Lung (tissue), 12 donors: Measurements from ENCODE around the gene HDAC8. TPM values are rescaled to one million over a fixed set of nuclear protein-coding genes. Genes with fewer than 3 reads are reported as not detected.

Experiments used
- ATAC-seq: fragments of 200-7000 bp; cut with Tn5 transposase; one replicate; pipeline ENCODE4 v1.9.1; 2020; ENCODE audit warnings: moderate number of reproducible peaks; ENCODE audit not compliant: insufficient read depth, low FRiP score
- DNase-seq, 3 donors: peaks; one replicate each; pipeline ENCODE4 v3.0.0-alpha.2; 2013 to 2017
- H3K27ac ChIP-seq, 2 donors: one replicate each; pipeline ENCODE4 v1.5.1; 2013; ENCODE audit warnings: mild to moderate bottlenecking in 2 of 2, moderate library complexity in 2 of 2, control low read depth in 1 of 2, inconsistent platforms in 1 of 2, low read depth in 1 of 2, low read length in 1 of 2
- H3K27me3 ChIP-seq, 3 donors: one replicate each; pipeline ENCODE4 v1.5.1; 2013; ENCODE audit warnings: low read length in 2 of 3; ENCODE audit not compliant: control insufficient read depth in 3 of 3, insufficient read depth in 3 of 3
- H3K36me3 ChIP-seq, 4 donors: one replicate each; pipeline ENCODE4 v1.5.1; 2013; ENCODE audit warnings: low read length in 4 of 4, mild to moderate bottlenecking in 1 of 4, moderate library complexity in 1 of 4; ENCODE audit not compliant: control insufficient read depth in 4 of 4, insufficient read depth in 4 of 4
- H3K4me1 ChIP-seq, 5 donors: one replicate each; pipeline ENCODE4 v1.5.1; 2013; ENCODE audit warnings: low read length in 5 of 5, mild to moderate bottlenecking in 2 of 5, moderate library complexity in 1 of 5; ENCODE audit not compliant: control insufficient read depth in 5 of 5, insufficient read depth in 5 of 5
- H3K4me3 ChIP-seq: one replicate; pipeline ENCODE4 v1.5.1; 2013; ENCODE audit warnings: mild to moderate bottlenecking, control low read depth, moderate library complexity
- H3K9ac ChIP-seq, 2 donors: one replicate each; pipeline ENCODE4 v1.5.1; 2013; ENCODE audit warnings: low read length in 2 of 2, control low read depth in 1 of 2; ENCODE audit not compliant: insufficient read depth in 1 of 2
- H3K9me3 ChIP-seq, 4 donors: one replicate each; pipeline ENCODE4 v1.5.1; 2013; ENCODE audit warnings: low read length in 3 of 4, mild to moderate bottlenecking in 1 of 4, moderate library complexity in 1 of 4; ENCODE audit not compliant: control insufficient read depth in 4 of 4, insufficient read depth in 3 of 4
- CTCF ChIP-seq: IDR thresholded peaks from 2 replicates; pipeline ENCODE4 v1.5.1; 2012; ENCODE audit warnings: mild to moderate bottlenecking; ENCODE audit errors: control extremely low read depth, extremely low read depth
- WGBS, 2 donors: extraction: QIAGEN DNeasy Blood & Tissue Kit; methylation state at CpG; one replicate each; pipeline ENCODE4 v1.1.7; 2013; 5-methylcytosine and 5-hydroxymethylcytosine counted together
- polyA plus RNA-seq, 2 donors: library from polyadenylated mRNA; stranded (reverse); fragments of 200-250 nt; gene quantifications; one replicate each; pipeline ENCODE4 v1.2.1, GENCODE V29; 2013
- total RNA-seq, 2 donors: library from RNA; depleted of rRNA in 1 of 2; stranded (reverse); fragments of >200 nt in 1 of 2; gene quantifications; one replicate each; pipeline ENCODE4 v1.2.1, GENCODE V29; 2014 to 2021
- donor health status: control.
- donor health status: control.
- donor health status: Bipolar disorder and iron deficiency.
- donor health status: healthy.
- donor health status: DM: yes; HTN: yes; CAD: no.

Gene HDAC8
- total and polyA plus RNA-seq, 4 donors, result 17.4 to 60.6 (median 38.5) TPM

GRCh38 chrX:72368796-72369195 is 203.8 kb downstream of the HDAC8 start:
- H3K27ac ChIP-seq, result no peak overlapping the region
- H3K9me3 ChIP-seq, result peaks cover 0 to 2% (median 0%) of the 10 kb centered on the region in 4 donors
- 64 to 90% methylated on average over 8 of the region's 8 CpGs for WGBS, 2 donors
- DNase-seq, result no peak
- no peaks in the 10 kb centered on the region for H3K4me1 ChIP-seq
- no peak overlapping the region for H3K9ac ChIP-seq
- ATAC-seq, result no peak
- H3K36me3 ChIP-seq, result peaks cover 0 to 3% (median 1%) of the 10 kb centered on the region in 4 donors
- H3K4me3 ChIP-seq, result no peak overlapping the region
- TF ChIP-seq CTCF, result no peak
- H3K27me3 ChIP-seq, result peaks cover 0 to 29% (median 17%) of the 10 kb centered on the region in 3 donors

GRCh38 chrX:72367516-72367915 is 205.1 kb downstream of the HDAC8 start:
- DNase-seq (no peak), ATAC-seq (no peak)
- peaks cover 0 to 29% (median 20%) of the 10 kb centered on the region in 3 donors for H3K27me3 ChIP-seq
- H3K9me3 ChIP-seq, result peaks cover 0 to 2% (median 0%) of the 10 kb centered on the region in 4 donors
- no peak overlapping the region for H3K9ac ChIP-seq
- H3K4me1 ChIP-seq, result no peaks in the 10 kb centered on the region
- H3K4me3 ChIP-seq, result no peak overlapping the region
- H3K36me3 ChIP-seq, result peaks cover 0 to 3% (median 1%) of the 10 kb centered on the region in 4 donors
- no peak overlapping the region for H3K27ac ChIP-seq
- 95 to 96% methylated on average over 1 of the region's 1 CpG for WGBS, 2 donors
- TF ChIP-seq CTCF, result no peak

GRCh38 chrX:72366701-72367454 is 205.8 kb downstream of the HDAC8 start:
- whole genome bisulfite sequencing, 2 donors, result 76 to 92% methylated on average over 10 of the region's 10 CpGs
- Histone ChIP-seq H3K27me3 (peaks cover 0 to 27% (median 21%) of the 10 kb centered on the region in 3 donors), H3K4me1 (no peaks in the 10 kb centered on the region), H3K4me3 (no peak overlapping the region), H3K27ac (no peak overlapping the region), H3K9ac (no peak overlapping the region), H3K36me3 (peaks cover 0 to 3% (median 1%) of the 10 kb centered on the region in 4 donors), H3K9me3 (peaks cover 0 to 2% (median 0%) of the 10 kb centered on the region in 4 donors)
- ATAC-seq, result no peak
- DNase-seq, result no peak
- TF ChIP-seq CTCF, result no peak
